ENCODE data around the gene PADI1. TPM values are rescaled to one million over a fixed set of nuclear protein-coding genes. Genes with fewer than 3 reads are reported as not detected.

PADI1 gene
- total and polyA plus RNA-seq, 2 donors (not counting 1 experiment from before 2014, with no cell fraction given): not detected

- DNase-seq: no peak
- CTCF ChIA-PET: interaction anchor here (1.0 kb wide), 1 partner anchor 72 kb away, joined by 3 read pairs; no protein-coding TSS in a partner anchor
Observed at GRCh38 chr1:17198476-17199258, 6.3 kb upstream of the PADI1 start.

More at GRCh38 chr1:17198476-17199258, 6.3 kb upstream of the PADI1 start:
- Histone ChIP-seq H4K20me1 (ENCODE audit: control insufficient read depth, insufficient read depth, low read length, poor library complexity, severe bottlenecking) (no peaks in the 10 kb centered on the region), H3K27me3 (replicated peaks in 1 of 4; ENCODE audit: control extremely low read depth in 1 of 4, control insufficient read depth in 3 of 4, insufficient read depth in 4 of 4, low read length in 3 of 4) (no peaks in the 10 kb centered on the region), H3K4me2 (replicated peaks; ENCODE audit: low read depth, low read length, poor library complexity, severe bottlenecking) (no peak overlapping the region), H3K36me3 (replicated peaks in 1 of 2; ENCODE audit: control extremely low read depth in 1 of 2, control insufficient read depth in 1 of 2, extremely low read depth in 1 of 2, insufficient read depth in 2 of 2, low read length in 1 of 2) (no peaks in the 10 kb centered on the region), H3K4me3 (ENCODE audit: control extremely low read depth in 1 of 5, extremely low read depth in 1 of 5, insufficient read depth in 1 of 5, low read depth in 2 of 5, low read length in 4 of 5) (no peak overlapping the region), H3K27ac (ENCODE audit: low read length in 2 of 2) (no peak overlapping the region), H2AFZ (ENCODE audit: insufficient read depth, low read depth, low read length, poor library complexity, severe bottlenecking) (no peak overlapping the region), H3K9ac (ENCODE audit: low read length) (no peak overlapping the region), H3K9me3 (ENCODE audit: control extremely low read depth in 1 of 3, control insufficient read depth in 2 of 3, insufficient read depth in 1 of 3, low read length in 2 of 3) (no peaks in the 10 kb centered on the region), H3K79me2 (ENCODE audit: control insufficient read depth, insufficient read depth, low read length) (no peaks in the 10 kb centered on the region), H3K4me1 (ENCODE audit: control insufficient read depth in 2 of 2, insufficient read depth in 2 of 2, low read length in 2 of 2) (no peaks in the 10 kb centered on the region)
- intact Hi-C loops (cut with micrococcal nuclease): no loop called here
- WGBS (ENCODE audit: insufficient coverage): 89% methylated on average over 9 of the region's 9 CpGs
- POLR2A ChIA-PET: interaction anchor here (0.5 kb wide), 1 partner anchor 94 kb away, joined by 4 read pairs; no protein-coding TSS in a partner anchor
- Mint-ChIP-seq H3K9me3 (ENCODE audit: insufficient read depth) (no peaks in the 10 kb centered on the region), H3K27me3 (peaks cover 4% of the 10 kb centered on the region), H3K4me3 (no peak overlapping the region), H3K4me1 (peaks cover 3% of the 10 kb centered on the region), H3K27ac (no peak overlapping the region)
- no peak for ATAC-seq (ENCODE audit: low read depth)
- TF ChIP-seq CTCF (IDR thresholded peaks at IDR 0.05) (no peak), EZH2 (IDR thresholded peaks at IDR 0.05; ENCODE audit: borderline replicate concordance, insufficient read depth, low read depth, low read length, poor library complexity, severe bottlenecking) (no peak)

Data from B cell (primary cell).